ENCODE measurements around the gene TPRG1. TPM values are rescaled to one million over a fixed set of nuclear protein-coding genes. Genes with fewer than 3 reads are reported as not detected.

Gene TPRG1
- total and polyA plus RNA-seq, 2 donors (not counting 3 experiments of a cell fraction or from before 2014, with no cell fraction given) = 0.30 TPM; not detected in 1

DNA sequence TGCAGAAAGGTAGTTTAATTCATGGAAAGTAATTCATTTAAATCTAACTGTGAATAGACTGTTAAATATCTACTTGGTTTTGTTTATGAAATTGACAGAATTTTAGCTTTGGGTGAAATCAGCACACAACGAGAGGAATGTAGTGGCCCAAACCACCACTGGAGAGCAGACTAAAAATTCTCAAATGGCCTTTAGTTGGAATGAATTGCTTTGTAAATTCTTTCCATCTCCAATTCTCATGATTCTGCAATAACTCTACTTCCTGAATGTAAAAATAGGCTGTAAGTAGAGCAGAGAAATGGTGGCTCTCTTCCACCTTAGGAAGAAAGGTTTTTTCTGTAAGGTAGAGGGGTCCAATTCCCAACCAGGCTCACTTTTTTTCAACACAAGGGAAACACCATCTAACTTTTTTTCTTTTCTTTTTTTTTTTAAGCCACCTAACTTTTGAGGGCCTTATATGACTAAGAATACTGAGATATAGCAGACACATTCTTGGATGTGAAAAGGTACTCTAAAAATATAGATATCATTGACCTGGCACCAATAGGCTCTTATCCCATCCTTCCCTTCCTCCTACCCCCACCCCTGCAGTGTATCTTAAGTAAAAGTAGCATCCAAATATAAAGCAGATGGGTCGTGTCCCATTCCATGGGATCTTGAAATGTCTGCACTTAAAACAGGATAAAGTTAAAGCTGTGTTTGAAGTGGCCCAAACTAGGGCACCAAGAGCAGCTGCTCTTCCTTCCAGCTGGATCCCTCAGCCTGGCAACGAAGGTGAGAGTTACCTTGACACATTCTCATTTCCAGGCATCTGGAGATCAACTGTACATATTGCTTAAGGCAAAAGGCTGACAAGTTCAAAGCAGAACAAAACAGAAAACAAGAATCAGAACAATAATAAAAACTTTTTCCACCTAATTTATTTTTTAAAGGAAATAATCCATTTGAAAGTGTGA lies 194.1 kb downstream of the TPRG1 start:
- Histone ChIP-seq H3K27ac (ENCODE audit: insufficient read depth, low read depth, low read length) (no peak overlapping the region), H3K9me3 (replicated peaks; ENCODE audit: control insufficient read depth, insufficient read depth, low read length) (no peaks in the 10 kb centered on the region), H3K79me2 (ENCODE audit: control insufficient read depth, insufficient read depth, low read length) (no peaks in the 10 kb centered on the region), H4K20me1 (replicated peaks; ENCODE audit: control insufficient read depth, extremely low read depth, insufficient read depth, low read length) (no peaks in the 10 kb centered on the region), H3K4me3 (replicated peaks in 1 of 3; ENCODE audit: insufficient read depth in 1 of 3, low read depth in 1 of 3, low read length in 3 of 3) (no peak overlapping the region), H2AFZ (ENCODE audit: low read depth, low read length) (no peak overlapping the region), H3K9me1 (replicated peaks; ENCODE audit: control insufficient read depth, extremely low read depth, insufficient read depth, low read length) (no peaks in the 10 kb centered on the region), H3K36me3 (ENCODE audit: control insufficient read depth in 2 of 2, extremely low read depth in 1 of 2, insufficient read depth in 2 of 2, low read length in 2 of 2) (no peaks in the 10 kb centered on the region), H3K27me3 (ENCODE audit: control insufficient read depth in 2 of 2, insufficient read depth in 2 of 2, low read length in 2 of 2) (no peaks in the 10 kb centered on the region), H3K4me1 (ENCODE audit: control insufficient read depth, extremely low read depth, insufficient read depth, low read length) (no peaks in the 10 kb centered on the region), H3K4me2 (ENCODE audit: insufficient read depth, low read length) (no peak overlapping the region), H3K9ac (replicated peaks; ENCODE audit: extremely low read depth, insufficient read depth, low read length) (no peak overlapping the region)
- BruUV-seq (replicated peaks) = no TSS peak
- DNase-seq (ENCODE audit: low read depth, low spot score) = no peak
- TF ChIP-seq POLR2AphosphoS5 (IDR thresholded peaks at IDR 0.05; ENCODE audit: insufficient read depth, low read depth, low read length) (no peak), JUN (IDR thresholded peaks at IDR 0.05; ENCODE audit: borderline replicate concordance, insufficient read depth, insufficient read length, low read depth) (no peak), GATA2 (IDR thresholded peaks at IDR 0.05; ENCODE audit: insufficient read depth, insufficient read length, low read depth, low read length) (no peak), EZH2 (IDR thresholded peaks at IDR 0.05; ENCODE audit: borderline replicate concordance, low read depth, low read length, severe bottlenecking) (no peak), MAX (IDR thresholded peaks at IDR 0.05; ENCODE audit: insufficient read depth, insufficient read length) (no peak), POLR2A (IDR thresholded peaks at IDR 0.05; ENCODE audit: low read depth, low read length) (no peak)
- no peak for FAIRE-seq
- dilution Hi-C loops (cut with MboI; ENCODE audit: extremely low pct_ligation_motif_present, low sequenced_read_pairs) (no loop called here), intact Hi-C loops (cut with micrococcal nuclease) (no loop called here)
- CTCF ChIA-PET = interaction anchor here (1.0 kb wide), 1 partner anchor 10 kb away, joined by 3 read pairs; no protein-coding TSS in a partner anchor
- POLR2A ChIA-PET = no interaction called here

GRCh38 chr3:189368384-189368783 lies 196.6 kb downstream of the TPRG1 start:
- POLR2A ChIA-PET = no interaction called here
- TF ChIP-seq FOS (IDR thresholded peaks at IDR 0.05; ENCODE audit: borderline replicate concordance, insufficient read depth, low read length) (no peak), POLR2AphosphoS5 (IDR thresholded peaks at IDR 0.05; ENCODE audit: insufficient read depth, low read depth, low read length) (no peak), JUN (IDR thresholded peaks at IDR 0.05; ENCODE audit: borderline replicate concordance, insufficient read depth, insufficient read length, low read depth) (no peak)
- H3K27me3 ChIP-seq (ENCODE audit: control insufficient read depth in 2 of 2, insufficient read depth in 2 of 2, low read length in 2 of 2) = no peaks in the 10 kb centered on the region
- no peak for DNase-seq (ENCODE audit: low read depth, low spot score)
- dilution Hi-C loops (cut with MboI; ENCODE audit: extremely low pct_ligation_motif_present, low sequenced_read_pairs) = no loop called here
- CTCF ChIA-PET = no interaction called here
- no peaks in the 10 kb centered on the region for H3K9me1 ChIP-seq (replicated peaks; ENCODE audit: control insufficient read depth, extremely low read depth, insufficient read depth, low read length)
- H2AFZ ChIP-seq (ENCODE audit: low read depth, low read length) = no peak overlapping the region
- no TSS peak for BruUV-seq (replicated peaks)
- no peak overlapping the region for H3K9ac ChIP-seq (replicated peaks; ENCODE audit: extremely low read depth, insufficient read depth, low read length)
- no peaks in the 10 kb centered on the region for H3K79me2 ChIP-seq (ENCODE audit: control insufficient read depth, insufficient read depth, low read length)
- H3K4me1 ChIP-seq (ENCODE audit: control insufficient read depth, extremely low read depth, insufficient read depth, low read length) = no peaks in the 10 kb centered on the region
- no peak overlapping the region for H3K4me2 ChIP-seq (ENCODE audit: insufficient read depth, low read length)
- intact Hi-C loops (cut with micrococcal nuclease) = no loop called here
- H3K36me3 ChIP-seq (ENCODE audit: control insufficient read depth in 2 of 2, extremely low read depth in 1 of 2, insufficient read depth in 2 of 2, low read length in 2 of 2) = no peaks in the 10 kb centered on the region
- H3K4me3 ChIP-seq (replicated peaks in 1 of 3; ENCODE audit: insufficient read depth in 1 of 3, low read depth in 1 of 3, low read length in 3 of 3) = no peak overlapping the region
- H4K20me1 ChIP-seq (replicated peaks; ENCODE audit: control insufficient read depth, extremely low read depth, insufficient read depth, low read length) = no peaks in the 10 kb centered on the region
- no peak overlapping the region for H3K27ac ChIP-seq (ENCODE audit: insufficient read depth, low read depth, low read length)
- FAIRE-seq = no peak
- H3K9me3 ChIP-seq (replicated peaks; ENCODE audit: control insufficient read depth, insufficient read depth, low read length) = no peaks in the 10 kb centered on the region

All from endothelial cell of umbilical vein (primary cell).